Stimulated activated naive CD4-positive, alpha-beta T cell treated with Interleukin-2 at 50 U/mL for 16 hours (primary cell): ENCODE results near the gene L3MBTL3.
"Not testable (repeated sequence)": the region's sequence is repeated elsewhere in the genome, so short reads cannot be mapped to it uniquely, and the experiment has no call there.

ENCODE experiments used
- DNase-seq: peaks from one replicate; lab custom pipeline; 2025; lab: John Stamatoyannopoulos, UW

L3MBTL3 gene

DNA sequence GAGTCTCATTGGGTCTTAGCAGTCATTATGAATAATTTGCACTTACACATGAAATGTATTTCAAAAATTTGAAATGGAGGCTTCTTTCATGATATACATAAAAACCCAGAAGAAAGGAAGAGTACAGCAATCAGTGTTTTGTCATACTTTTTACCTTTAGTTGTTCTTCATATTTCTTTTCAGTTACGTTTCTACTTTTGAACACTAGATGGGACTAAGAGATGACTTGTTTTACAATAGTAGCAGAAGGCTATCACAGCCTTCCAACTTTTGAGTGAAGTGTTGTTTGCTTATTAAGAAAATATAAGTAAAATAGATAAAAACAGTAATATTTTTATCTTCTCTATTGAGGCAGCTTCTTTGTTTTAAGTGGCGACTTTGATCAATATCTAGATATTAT is 58.1 kb downstream of the L3MBTL3 start:
- DNase-seq = no peak

DNA sequence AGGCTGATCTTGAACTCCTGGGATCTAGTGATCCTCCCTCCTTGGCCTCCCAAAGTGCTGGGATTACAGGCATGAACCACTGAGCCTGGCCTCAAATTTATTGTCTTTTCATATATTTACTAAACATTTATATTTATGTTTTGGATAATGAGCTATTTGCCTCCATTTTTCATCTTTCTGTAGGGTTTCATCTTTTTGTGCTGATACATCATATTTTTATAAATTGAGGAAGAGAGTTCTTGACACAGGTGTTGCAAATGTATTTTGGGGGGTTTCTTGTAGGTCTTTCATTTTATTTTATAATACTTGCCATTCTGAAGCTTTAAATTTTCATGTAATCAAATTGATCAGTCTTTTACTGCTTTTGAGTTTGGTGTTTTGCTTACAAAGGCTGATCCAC is 72.4 kb downstream of the L3MBTL3 start:
- DNase-seq = no peak

DNA sequence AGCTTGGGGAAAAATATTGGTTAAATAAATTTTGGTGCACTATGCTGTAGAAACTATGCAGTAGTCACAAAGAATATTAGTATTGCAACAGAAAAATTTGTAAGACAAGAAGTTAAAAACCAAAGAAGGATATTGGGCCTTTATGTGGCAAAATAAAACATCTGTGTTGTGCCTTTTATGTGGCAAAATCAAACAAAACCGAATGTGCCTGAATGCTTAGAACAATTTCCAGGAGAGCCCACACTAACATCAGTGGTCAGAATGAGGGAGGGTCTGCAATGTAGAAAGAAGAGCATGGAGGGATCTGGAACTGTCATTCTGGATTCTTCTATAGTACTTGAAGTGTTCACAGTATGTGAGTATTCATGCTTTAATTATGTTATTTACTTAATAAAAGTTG is 75.2 kb downstream of the L3MBTL3 start:
- no peak for DNase-seq

DNA sequence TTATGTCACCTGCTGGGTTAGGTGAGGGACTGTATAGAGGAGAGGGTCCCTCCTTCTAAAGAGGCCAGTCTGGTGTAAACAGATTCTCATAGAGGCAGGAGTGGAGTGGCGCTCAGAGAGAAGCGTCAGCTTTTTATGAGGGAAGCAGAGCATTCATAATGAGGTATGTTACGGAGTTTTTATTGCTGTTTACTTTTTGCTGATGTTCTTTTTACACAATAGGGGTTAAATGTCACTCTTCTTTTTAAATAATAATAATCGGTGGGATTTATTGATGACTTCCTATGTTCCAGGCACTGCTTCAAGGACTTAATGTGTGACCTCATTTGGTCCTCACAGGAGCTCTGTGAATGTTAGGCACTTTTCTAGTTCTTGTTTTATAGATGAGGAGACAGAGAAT is 79.9 kb downstream of the L3MBTL3 start:
- no peak for DNase-seq

DNA sequence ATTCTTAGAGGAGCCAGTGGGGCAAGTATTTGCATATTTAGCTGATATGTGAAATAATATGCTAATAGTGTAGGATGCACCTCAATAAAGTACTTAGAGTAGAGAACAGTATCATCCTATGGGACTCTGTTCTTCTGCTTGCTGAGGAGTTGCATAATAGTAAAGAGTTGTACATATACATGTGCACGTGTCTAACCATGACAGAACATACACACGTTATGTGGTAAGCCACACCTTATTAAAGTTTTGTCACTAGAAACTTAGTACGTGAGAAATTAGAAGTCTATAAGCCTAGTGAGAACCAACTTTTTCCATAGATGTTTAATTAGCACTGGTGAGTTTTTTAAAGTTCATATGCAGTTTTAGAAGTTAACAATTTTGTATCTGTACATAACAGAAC is 80.7 kb downstream of the L3MBTL3 start:
- DNase-seq = no peak

DNA sequence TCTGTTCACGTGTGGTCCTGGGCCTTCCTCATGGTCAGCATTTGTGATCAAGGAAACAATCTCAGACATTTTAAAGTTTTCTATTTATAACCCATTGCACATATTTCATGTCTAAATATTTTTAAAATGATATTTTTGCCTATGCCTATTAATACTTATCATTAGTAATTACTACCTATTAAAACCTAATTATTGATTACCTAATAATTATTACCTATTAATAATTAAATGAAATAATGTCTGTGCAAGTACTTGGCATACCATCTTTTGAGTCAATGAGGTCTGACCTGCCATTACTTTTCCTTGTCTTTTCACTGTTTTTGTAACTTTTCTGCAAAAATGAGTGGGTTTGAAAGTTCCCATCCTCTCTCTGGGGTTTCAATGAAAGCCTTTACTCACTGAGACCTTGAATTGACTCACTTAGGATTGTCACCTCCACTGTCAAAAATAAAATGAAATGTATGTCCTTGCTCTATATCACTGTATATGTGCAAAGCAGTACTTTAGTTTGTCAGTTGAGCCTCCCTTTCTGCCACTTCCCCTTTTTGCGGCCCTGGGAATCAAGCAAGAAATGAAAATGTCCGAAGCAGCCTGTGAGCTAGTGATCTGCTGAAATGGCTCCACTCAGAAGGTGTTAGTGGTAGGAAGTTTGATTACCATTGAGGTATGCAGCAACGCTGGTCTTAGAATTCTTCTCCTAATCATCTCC is 87.8 kb downstream of the L3MBTL3 start:
- no peak for DNase-seq

DNA sequence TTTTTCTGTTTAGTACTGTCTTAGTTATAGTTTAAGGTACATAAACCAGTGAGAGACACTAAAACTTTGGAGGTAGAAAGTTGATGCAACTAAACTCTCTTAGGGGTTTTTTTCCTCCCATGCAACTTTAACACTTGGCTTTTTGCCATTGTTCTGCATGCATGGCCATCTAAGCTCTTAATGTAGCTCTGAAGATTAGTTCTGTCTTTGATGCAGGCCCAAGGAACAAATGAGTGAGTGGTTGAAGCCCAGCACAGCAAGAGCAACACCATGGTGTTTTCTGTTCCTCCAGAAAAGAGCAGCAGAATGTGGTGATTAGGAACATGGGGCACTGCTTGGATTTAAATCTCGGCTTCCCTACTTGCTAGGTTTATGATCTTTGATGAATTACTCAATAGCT is 89.3 kb downstream of the L3MBTL3 start:
- DNase-seq = no peak

DNA sequence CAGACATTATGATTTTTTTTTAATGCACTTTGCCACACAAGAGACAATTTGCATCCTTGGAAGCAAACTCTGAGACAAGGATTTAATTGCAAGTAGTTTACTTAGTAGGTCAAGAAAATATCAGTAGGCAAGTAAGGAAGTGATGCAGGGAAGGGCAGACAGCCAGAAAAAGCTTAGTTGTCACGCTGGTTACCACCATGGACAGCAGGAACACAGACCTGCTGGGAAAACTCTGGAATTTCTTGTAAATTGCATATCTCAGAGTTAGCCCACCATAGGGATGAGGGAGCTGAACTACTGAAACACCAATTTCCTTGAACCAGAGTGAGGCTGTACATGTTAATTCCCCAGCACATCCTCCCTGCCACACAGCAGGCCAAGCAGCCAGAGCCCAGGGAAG is 92.7 kb downstream of the L3MBTL3 start:
- no peak for DNase-seq

DNA sequence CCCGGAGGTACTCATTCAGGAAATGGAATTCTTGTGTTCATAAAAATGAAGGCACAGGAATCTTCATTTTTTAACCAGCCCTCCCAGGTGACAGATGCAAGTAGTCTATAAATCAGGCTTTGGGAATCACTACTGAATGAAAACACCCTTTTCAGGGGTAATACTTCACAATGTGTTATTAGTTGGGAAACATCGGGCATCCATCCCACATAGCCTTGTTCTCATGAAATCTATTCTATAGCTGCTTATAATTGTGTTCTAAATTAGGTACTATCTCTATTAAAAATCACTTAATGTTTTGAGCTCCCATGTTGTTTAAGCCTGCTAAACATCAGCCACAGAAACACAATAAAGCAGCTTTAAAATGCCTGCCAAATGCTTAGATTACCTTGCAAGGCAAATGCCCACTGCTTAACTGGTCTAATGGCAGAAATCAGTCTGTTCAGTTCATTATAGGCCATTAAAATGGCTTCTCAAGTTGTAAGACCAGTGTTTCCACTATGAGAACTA is 94.9 kb downstream of the L3MBTL3 start:
- DNase-seq = no peak

DNA sequence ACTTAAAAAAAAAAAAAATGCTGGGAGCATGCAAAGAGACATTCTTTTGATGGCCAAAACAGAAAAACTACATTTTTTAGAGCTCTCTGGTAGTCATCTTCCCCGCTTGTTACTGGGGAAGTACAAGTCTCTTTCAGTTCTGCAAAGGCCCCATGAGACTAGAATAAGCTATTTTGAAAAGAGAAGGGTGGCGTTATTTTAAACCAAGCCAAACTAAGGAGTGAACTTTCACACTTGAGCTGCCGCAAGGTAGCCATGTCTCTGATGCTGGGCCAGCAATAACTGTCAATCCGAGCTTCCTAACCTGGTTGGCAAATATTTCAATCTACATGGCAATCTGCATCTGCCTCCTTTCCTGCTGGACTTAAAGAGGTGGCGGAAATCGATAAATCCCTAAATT is 96.7 kb downstream of the L3MBTL3 start:
- DNase-seq = no peak

DNA sequence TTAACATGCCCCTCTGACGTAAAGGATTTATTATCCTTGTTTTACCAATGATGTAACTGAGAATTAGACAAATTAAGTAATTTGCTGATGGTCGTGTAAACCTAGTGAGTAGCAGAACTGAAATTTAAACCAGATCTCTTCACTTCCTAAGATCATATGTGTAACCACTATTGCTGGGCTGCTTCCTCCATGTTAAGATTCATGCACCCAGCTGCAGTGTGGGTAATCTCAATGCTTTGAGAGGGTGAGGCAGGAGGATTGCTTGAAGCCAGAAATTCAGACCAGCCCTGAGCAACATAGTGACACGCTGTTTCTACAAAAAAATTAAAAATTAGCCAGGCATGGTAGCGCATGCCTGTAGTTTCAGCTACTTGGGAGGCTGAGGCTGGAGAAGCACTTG is 97.9 kb downstream of the L3MBTL3 start:
- DNase-seq = no peak

DNA sequence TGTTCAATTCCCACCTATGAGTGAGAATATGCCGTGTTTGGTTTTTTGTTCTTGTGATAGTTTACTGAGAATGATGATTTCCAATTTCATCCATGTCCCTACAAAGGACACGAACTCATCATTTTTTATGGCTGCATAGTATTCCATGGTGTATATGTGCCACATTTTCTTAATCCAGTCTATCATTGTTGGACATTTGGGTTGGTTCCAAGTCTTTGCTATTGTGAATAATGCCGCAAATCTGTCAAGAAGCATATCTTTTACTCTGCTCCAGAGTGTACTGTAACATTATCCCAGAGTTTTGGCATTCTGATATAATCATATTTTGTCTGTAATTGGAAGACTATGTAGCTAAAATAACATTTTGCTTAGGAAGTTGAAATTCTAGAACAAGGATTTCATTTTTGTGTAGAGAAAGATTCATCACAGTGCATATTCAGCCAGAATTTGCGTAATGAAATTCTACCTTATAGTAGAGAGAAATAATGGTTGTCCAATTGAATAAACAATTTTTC is 98.9 kb downstream of the L3MBTL3 start:
- DNase-seq = not testable (repeated sequence)

DNA sequence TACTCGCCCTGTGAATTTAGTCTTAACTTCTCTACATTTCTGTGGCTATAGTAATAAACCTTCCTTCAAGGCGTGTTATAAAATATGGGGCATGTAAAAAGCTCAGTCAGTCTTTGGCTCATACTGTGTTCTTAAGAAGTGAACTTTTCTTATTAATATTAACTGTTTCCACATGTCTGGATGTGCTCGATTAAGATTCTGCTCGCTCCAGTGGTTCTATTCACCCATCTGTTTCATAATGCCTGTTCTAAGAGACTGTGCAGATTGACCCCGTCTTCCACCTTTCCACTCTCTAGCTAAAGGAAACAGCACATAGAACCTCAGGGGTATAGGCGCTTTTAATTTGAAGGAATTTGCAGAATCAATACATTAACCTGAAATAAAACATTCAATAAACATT is 99.9 kb downstream of the L3MBTL3 start:
- DNase-seq = no peak

DNA sequence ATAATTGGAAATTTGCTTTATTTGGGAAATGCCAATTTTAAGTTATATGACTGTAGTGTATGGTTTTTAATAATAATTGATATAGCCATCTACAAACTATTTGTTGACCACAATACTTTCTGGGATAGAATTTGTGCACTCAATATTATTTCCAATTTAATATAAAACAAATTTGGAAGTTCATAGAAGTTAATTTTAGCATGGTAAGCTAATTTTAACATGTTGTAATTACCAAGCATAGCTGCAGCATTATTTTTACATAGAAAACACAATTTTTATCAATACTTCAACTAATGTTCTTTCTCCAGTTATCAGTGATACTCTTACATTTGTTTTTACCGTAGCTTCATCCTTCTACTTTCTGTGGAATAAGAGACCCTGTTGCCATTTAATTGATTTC is 100.8 kb downstream of the L3MBTL3 start:
- DNase-seq = no peak

DNA sequence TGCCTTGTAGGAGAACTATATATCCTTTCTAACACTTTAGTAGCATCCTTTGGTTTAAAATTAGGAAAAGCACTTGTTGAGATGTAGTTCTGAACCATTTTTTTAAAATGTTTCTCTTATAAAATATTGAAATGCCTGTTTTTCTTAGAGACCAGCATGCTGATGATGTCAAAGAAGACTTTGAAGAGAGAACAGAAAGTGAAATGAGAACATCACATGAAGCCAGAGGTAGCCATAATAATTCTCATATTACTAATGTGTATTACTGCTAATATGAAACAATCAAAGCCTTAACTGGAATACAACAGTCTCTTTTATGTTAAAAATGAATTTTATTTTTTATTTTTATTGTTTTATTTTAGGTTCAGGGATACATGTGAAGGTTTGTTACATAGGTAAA is 102.3 kb downstream of the L3MBTL3 start:
- DNase-seq = no peak

DNA sequence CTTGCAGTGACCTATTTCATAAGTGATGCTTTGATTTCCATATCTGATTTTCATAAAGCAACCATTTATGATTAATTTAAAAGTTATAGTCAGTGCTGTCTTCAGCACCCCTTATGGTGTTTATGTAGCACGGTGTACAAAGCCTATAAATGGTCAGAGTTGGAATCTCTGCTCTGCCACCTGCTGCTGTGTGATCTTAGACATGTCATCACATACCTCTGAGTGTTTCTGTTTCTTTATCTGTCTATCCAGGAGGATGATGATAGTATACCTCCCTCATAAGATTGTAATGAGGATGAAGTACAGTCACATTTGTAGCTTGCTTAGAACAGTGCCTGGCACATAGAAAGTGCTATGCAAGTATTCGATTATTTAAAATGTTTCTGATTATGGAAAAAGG is 103.9 kb downstream of the L3MBTL3 start:
- no peak for DNase-seq

DNA sequence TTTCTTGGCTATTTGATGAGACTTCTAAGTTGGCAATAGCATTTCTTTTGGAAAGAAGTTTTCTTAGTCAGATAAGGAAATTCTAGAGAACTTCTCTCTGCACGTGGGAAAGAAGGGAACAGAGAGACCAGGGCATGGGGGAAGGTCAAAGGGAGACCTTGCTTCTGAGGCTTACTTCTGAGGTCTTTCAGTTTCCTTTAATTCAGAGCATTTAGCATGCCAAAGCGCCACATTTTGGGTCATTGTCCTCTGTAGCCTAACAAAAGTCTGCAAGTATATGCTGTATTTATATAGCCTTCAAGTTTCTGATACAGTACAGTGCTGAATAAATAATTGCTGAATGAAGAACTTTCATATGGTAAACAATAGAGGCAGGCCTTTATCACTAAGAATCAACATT is 108.8 kb downstream of the L3MBTL3 start:
- no peak for DNase-seq

DNA sequence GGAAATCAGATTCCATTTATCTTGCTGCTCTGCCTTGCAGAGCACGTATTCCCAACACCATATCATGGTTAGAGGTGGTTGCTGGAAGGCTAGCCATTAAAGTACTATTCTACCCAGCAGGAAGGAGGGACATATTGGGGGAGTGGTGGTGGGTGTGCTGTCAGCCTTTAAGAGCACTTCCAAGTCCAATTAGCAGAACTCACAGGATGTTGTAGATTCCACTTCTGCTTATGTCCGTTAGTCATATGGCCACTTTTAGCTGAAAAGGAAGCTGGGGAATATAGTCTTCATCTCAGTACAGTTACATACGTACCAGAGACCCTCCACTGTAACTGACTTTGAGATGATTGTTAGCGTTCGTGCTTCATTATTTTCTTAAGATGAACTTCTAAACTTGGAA is 109.9 kb downstream of the L3MBTL3 start:
- DNase-seq = no peak

DNA sequence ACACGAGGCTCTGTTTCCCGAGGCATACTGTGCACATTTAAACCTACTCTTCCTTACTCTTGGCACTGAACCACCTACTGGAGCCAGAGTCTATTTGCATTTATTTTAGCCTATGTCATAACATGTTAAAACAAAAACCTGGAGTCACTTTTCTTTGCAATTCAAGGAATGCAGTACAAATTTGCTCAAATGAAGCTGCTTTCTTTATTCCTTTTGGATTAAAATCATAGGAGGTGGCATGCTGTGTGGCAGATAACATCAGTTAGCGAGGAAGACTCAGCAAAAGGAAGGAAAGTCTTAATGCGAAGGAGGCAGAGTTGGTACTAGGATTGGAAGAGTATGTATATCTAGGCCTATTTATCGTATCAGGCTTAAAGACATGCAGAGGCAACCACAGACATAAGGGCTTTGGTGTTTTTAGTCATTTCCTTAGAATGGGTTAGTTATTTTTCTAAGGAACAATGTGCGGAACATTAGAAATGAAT is 111.4 kb downstream of the L3MBTL3 start:
- DNase-seq = no peak

DNA sequence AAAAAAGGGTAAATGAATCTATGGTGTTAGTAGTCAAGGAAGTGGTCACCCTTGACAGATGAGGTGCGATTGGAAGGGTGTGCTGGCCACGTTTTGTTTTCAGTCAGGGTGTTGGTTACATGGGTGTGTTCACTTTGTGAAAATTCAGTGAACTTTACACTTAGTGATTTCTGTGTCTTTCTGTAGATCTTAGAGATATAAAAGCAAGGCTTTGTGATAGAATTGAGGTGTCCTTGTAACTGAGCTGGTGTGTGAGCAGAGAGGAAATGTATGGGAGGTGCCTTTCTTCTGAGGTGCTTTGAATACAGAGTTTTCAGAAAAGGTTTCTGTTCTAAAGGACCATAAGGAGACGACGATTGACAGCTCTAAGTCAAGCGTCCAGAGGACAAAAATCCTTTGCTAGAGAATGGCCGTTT is 113.9 kb downstream of the L3MBTL3 start:
- peak; percentile 13 for DNase-seq

DNA sequence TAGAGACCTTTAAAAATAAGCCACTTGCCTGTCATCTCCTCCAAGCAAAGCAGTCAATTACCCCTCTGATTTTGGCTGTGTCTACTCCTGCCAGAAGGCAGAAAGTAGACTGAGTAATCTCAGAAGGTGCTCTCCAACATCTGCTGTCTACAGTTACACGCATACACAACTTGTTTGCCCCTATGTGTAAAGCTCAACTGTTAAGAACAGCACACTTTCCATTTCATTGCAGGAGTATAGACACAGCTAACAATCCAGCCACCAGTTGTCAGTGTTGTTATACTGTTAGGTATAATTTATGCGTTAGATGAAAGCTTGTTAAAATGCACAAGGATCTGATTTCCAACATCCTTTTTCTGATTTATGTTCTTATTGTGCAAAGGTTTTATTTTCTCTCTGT is 116.2 kb downstream of the L3MBTL3 start:
- DNase-seq = no peak

DNA sequence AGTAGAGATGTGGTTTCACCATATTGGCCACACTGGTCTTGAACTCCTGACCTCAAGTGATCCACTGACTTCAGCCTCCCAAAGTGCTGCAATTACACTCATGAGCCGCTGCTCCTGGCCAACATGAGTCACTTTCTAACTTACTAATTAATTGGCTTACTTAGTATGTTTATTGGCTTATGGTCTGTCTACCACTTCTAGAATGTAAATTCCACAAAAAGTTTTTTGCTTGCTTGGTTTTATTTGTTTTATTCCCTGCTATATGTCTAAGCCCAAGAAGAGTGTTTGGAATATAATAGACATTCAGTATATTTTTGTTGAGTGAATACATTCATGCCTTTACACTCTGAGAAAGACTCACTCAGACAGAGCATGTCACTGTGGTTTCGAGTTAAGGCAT is 118.4 kb downstream of the L3MBTL3 start:
- no peak for DNase-seq

DNA sequence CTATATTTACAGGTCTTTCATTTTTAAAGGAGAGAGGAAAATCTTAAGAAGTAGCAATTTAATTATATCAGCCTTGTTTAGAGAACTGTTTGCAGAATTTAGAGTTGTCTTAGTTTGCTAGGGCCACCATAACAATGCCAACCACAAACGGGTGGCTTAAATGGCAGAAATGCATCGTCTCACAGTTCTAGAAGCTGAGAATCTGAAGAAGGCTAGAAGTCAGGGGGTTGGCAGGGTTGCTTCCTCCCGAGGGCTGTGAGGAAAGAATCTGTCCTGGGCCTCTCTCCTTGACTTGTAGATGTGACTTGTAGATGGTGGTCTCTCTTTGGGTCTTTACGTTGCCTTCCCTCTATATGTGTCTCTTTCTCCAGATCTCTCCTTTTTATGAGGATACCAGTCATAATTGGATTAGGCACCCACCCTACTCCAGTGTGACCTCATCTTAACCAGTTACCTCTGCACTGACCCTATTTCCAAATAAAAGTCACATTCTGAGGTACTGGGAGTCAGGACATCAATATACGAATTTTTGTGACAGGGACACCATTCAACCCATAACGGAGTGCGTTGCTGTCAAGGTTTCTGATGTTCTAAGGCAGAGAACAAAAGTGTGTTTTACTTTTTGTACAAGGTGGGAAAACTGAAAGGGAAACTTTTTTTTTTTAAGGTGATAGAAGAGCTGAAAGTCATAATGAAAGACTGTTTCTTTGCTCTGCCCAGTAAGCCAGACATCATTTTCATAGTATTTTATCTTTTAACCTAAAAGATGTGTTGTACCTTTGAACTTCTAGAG is 119.9 kb downstream of the L3MBTL3 start:
- no peak for DNase-seq
